ENCODE measurements around the gene SPECC1L.
A peak's percentile ranks its signal among the peaks of the same experiment; 100 is the strongest.
"Not testable (repeated sequence)": the region's sequence is repeated elsewhere in the genome, so short reads cannot be mapped to it uniquely, and the experiment has no call there.

The SPECC1L gene

GRCh38 chr22:24310969-24311368, 40.3 kb downstream of the SPECC1L start:
- H3K9me3 Mint-ChIP-seq = peaks cover 2% of the 10 kb centered on the region
- ATAC-seq (ENCODE audit: low read depth) (no peak), DNase-seq (ENCODE audit: low spot score in 2 of 2) (no peak)
- peaks cover 11% of the 10 kb centered on the region for H3K4me1 Mint-ChIP-seq
- H3K27me3 Mint-ChIP-seq = no peaks in the 10 kb centered on the region
- peaks cover 23% of the 10 kb centered on the region for H3K36me3 Mint-ChIP-seq
- H3K27ac Mint-ChIP-seq = no peak overlapping the region
- no peak overlapping the region for H3K4me3 Mint-ChIP-seq

- Mint-ChIP-seq H3K4me1 (peaks cover 6% of the 10 kb centered on the region), H3K27ac (peak overlapping the region; percentile 45), H3K27me3 (no peaks in the 10 kb centered on the region), H3K36me3 (peaks cover 16% of the 10 kb centered on the region), H3K9me3 (no peaks in the 10 kb centered on the region), H3K4me3 (no peak overlapping the region)
- DNase-seq (ENCODE audit: low spot score in 2 of 2) = no peak
- no peak for ATAC-seq (ENCODE audit: low read depth)
Measured at GRCh38 chr22:24315367-24315966, 44.8 kb downstream of the SPECC1L start.

- not testable (repeated sequence) for H3K4me3 Mint-ChIP-seq; H3K27me3 Mint-ChIP-seq; ATAC-seq (ENCODE audit: low read depth); H3K4me1 Mint-ChIP-seq; H3K9me3 Mint-ChIP-seq; H3K27ac Mint-ChIP-seq; DNase-seq (ENCODE audit: low spot score in 2 of 2)
- peaks cover 21% of the 10 kb centered on the region for H3K36me3 Mint-ChIP-seq
Measured at GRCh38 chr22:24316264-24316663, 45.6 kb downstream of the SPECC1L start.

- not testable (repeated sequence) for H3K27me3 Mint-ChIP-seq; H3K9me3 Mint-ChIP-seq; H3K4me1 Mint-ChIP-seq; H3K4me3 Mint-ChIP-seq; DNase-seq (ENCODE audit: low spot score in 2 of 2); H3K27ac Mint-ChIP-seq; ATAC-seq (ENCODE audit: low read depth)
- peaks cover 25% of the 10 kb centered on the region for H3K36me3 Mint-ChIP-seq
Measured at GRCh38 chr22:24317511-24317910, 46.9 kb downstream of the SPECC1L start.

GRCh38 chr22:24319451-24319850, 48.8 kb downstream of the SPECC1L start:
- DNase-seq (ENCODE audit: low spot score in 2 of 2) (no peak), ATAC-seq (ENCODE audit: low read depth) (no peak)
- H3K27ac Mint-ChIP-seq = peak overlapping the region; percentile 67
- no peaks in the 10 kb centered on the region for H3K27me3 Mint-ChIP-seq
- H3K4me1 Mint-ChIP-seq = peaks cover 6% of the 10 kb centered on the region
- no peak overlapping the region for H3K4me3 Mint-ChIP-seq
- H3K9me3 Mint-ChIP-seq = no peaks in the 10 kb centered on the region
- H3K36me3 Mint-ChIP-seq = peaks cover 24% of the 10 kb centered on the region

- DNase-seq (ENCODE audit: low spot score in 2 of 2) (no peak), ATAC-seq (ENCODE audit: low read depth) (no peak)
- peaks cover 21% of the 10 kb centered on the region for H3K36me3 Mint-ChIP-seq
- H3K27me3 Mint-ChIP-seq = no peaks in the 10 kb centered on the region
- no peak overlapping the region for H3K27ac Mint-ChIP-seq
- no peaks in the 10 kb centered on the region for H3K9me3 Mint-ChIP-seq
- peaks cover 3% of the 10 kb centered on the region for H3K4me1 Mint-ChIP-seq
- no peak overlapping the region for H3K4me3 Mint-ChIP-seq
Measured at GRCh38 chr22:24321999-24322398, 51.4 kb downstream of the SPECC1L start.

- Mint-ChIP-seq H3K27me3 (no peaks in the 10 kb centered on the region), H3K4me3 (no peak overlapping the region), H3K9me3 (no peaks in the 10 kb centered on the region), H3K4me1 (peaks cover 3% of the 10 kb centered on the region), H3K36me3 (peaks cover 21% of the 10 kb centered on the region), H3K27ac (peak overlapping the region; percentile 55)
- ATAC-seq (ENCODE audit: low read depth) = no peak
- no peak for DNase-seq (ENCODE audit: low spot score in 2 of 2)
Measured at GRCh38 chr22:24322522-24322921, 51.9 kb downstream of the SPECC1L start.

- Mint-ChIP-seq H3K27ac (no peak overlapping the region), H3K9me3 (no peaks in the 10 kb centered on the region), H3K4me3 (no peak overlapping the region), H3K4me1 (peaks cover 3% of the 10 kb centered on the region), H3K27me3 (no peaks in the 10 kb centered on the region), H3K36me3 (peaks cover 24% of the 10 kb centered on the region)
- ATAC-seq (ENCODE audit: low read depth) (no peak), DNase-seq (ENCODE audit: low spot score in 2 of 2) (no peak)
Measured at GRCh38 chr22:24323233-24323632, 52.6 kb downstream of the SPECC1L start.

GRCh38 chr22:24323695-24324094, 53.1 kb downstream of the SPECC1L start:
- Mint-ChIP-seq H3K36me3 (peaks cover 24% of the 10 kb centered on the region), H3K27ac (no peak overlapping the region), H3K4me3 (no peak overlapping the region), H3K9me3 (no peaks in the 10 kb centered on the region), H3K4me1 (peaks cover 3% of the 10 kb centered on the region), H3K27me3 (no peaks in the 10 kb centered on the region)
- ATAC-seq (ENCODE audit: low read depth) (no peak), DNase-seq (ENCODE audit: low spot score in 2 of 2) (no peak)

- H3K4me1 Mint-ChIP-seq = peaks cover 3% of the 10 kb centered on the region
- H3K27ac Mint-ChIP-seq = no peak overlapping the region
- H3K4me3 Mint-ChIP-seq = no peak overlapping the region
- no peak for DNase-seq (ENCODE audit: low spot score in 2 of 2)
- no peaks in the 10 kb centered on the region for H3K27me3 Mint-ChIP-seq
- ATAC-seq (ENCODE audit: low read depth) = no peak
- H3K36me3 Mint-ChIP-seq = peaks cover 20% of the 10 kb centered on the region
- no peaks in the 10 kb centered on the region for H3K9me3 Mint-ChIP-seq
Measured at GRCh38 chr22:24324137-24324536, 53.5 kb downstream of the SPECC1L start.

- DNase-seq (ENCODE audit: low spot score in 2 of 2) (peak; percentile 21 to 40), ATAC-seq (ENCODE audit: low read depth) (peak; percentile 97)
- H3K27ac Mint-ChIP-seq = no peak overlapping the region
- H3K4me3 Mint-ChIP-seq = no peak overlapping the region
- H3K9me3 Mint-ChIP-seq = no peaks in the 10 kb centered on the region
- no peaks in the 10 kb centered on the region for H3K27me3 Mint-ChIP-seq
- H3K36me3 Mint-ChIP-seq = peaks cover 20% of the 10 kb centered on the region
- peaks cover 7% of the 10 kb centered on the region for H3K4me1 Mint-ChIP-seq
Measured at GRCh38 chr22:24325105-24325757, 54.6 kb downstream of the SPECC1L start.

GRCh38 chr22:24326266-24326665, 55.6 kb downstream of the SPECC1L start:
- no peaks in the 10 kb centered on the region for H3K9me3 Mint-ChIP-seq
- no peak for ATAC-seq (ENCODE audit: low read depth)
- no peaks in the 10 kb centered on the region for H3K27me3 Mint-ChIP-seq
- no peak overlapping the region for H3K27ac Mint-ChIP-seq
- no peak overlapping the region for H3K4me3 Mint-ChIP-seq
- H3K36me3 Mint-ChIP-seq = peaks cover 20% of the 10 kb centered on the region
- no peak for DNase-seq (ENCODE audit: low spot score in 2 of 2)
- peaks cover 7% of the 10 kb centered on the region for H3K4me1 Mint-ChIP-seq

- no peak overlapping the region for H3K4me3 Mint-ChIP-seq
- no peak for DNase-seq (ENCODE audit: low spot score in 2 of 2)
- peaks cover 17% of the 10 kb centered on the region for H3K36me3 Mint-ChIP-seq
- ATAC-seq (ENCODE audit: low read depth) = no peak
- H3K27ac Mint-ChIP-seq = no peak overlapping the region
- no peaks in the 10 kb centered on the region for H3K27me3 Mint-ChIP-seq
- no peaks in the 10 kb centered on the region for H3K9me3 Mint-ChIP-seq
- H3K4me1 Mint-ChIP-seq = peaks cover 10% of the 10 kb centered on the region
Measured at GRCh38 chr22:24327832-24328231, 57.2 kb downstream of the SPECC1L start.

GRCh38 chr22:24329453-24329852, 58.8 kb downstream of the SPECC1L start:
- Mint-ChIP-seq H3K27ac (peak overlapping the region; percentile 73), H3K9me3 (no peaks in the 10 kb centered on the region), H3K4me3 (no peak overlapping the region), H3K36me3 (peaks cover 17% of the 10 kb centered on the region), H3K27me3 (no peaks in the 10 kb centered on the region), H3K4me1 (peaks cover 10% of the 10 kb centered on the region)
- no peak for DNase-seq (ENCODE audit: low spot score in 2 of 2)
- no peak for ATAC-seq (ENCODE audit: low read depth)

GRCh38 chr22:24330636-24331035, 60.0 kb downstream of the SPECC1L start:
- Mint-ChIP-seq H3K27me3 (no peaks in the 10 kb centered on the region), H3K4me3 (no peak overlapping the region), H3K9me3 (no peaks in the 10 kb centered on the region), H3K4me1 (peaks cover 10% of the 10 kb centered on the region), H3K36me3 (peaks cover 22% of the 10 kb centered on the region), H3K27ac (peak overlapping the region; percentile 68)
- ATAC-seq (ENCODE audit: low read depth) = no peak
- no peak for DNase-seq (ENCODE audit: low spot score in 2 of 2)

All from memory B cell (primary cell).